ENCODE measurements around the gene CFAP74. TPM values are rescaled to one million over a fixed set of nuclear protein-coding genes. Genes with fewer than 3 reads are reported as not detected.

The CFAP74 gene
- total RNA-seq, 4 donors from 2014 or later, result 0.35 to 1.1 (median 0.83) TPM; not detected in 1

DNA sequence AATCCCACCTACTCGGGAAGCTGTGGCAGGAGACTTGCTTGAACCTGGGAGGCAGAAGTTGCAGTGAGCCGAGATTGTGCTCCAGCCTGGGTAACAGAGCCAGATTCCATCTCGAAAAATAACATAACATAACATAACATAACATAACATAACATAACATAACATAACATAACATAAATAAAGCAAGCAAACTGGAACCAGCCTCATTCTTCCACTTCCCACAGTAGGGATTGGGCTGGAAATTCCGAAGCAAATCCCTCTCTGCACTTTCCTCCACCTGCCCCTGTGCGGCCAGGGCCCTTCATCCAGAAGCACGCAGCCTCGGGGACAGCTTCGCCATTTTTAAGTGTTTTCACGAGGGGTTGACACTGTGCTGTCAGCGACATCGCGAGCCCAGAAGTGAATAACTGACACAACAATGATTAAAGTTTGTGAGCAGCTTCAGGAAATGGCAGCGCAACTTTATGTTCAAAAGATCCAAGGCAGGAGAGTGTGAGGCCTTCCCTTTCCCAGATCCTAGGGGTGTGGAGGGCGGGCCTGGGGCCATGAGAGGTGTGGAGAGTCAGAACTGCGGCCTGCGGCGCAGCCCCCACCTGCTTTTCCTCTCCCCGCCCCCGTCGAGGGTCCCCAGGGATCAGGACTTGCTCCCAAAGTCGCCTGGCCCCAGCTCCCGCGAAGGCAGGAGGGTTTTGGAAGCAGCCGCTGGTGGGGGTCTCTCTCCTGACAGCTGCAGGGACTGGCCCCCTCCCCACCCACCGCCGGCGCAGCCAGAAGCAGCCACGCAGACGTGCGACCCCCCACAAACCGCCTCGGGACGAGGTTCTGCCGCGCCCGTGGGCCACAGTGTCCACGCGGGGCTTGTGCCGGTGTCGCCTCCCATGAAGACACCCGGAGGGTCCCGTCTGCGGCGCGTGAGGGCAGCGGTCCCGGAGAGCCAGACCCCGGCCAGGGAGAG lies 14.9 kb upstream of the CFAP74 start:
- Histone ChIP-seq H3K27ac (no peak overlapping the region), H3K36me3 (no peaks in the 10 kb centered on the region), H3K4me3 (no peak overlapping the region), H3K27me3 (peaks cover 0 to 29% of the 10 kb centered on the region in 2 donors), H3K4me1 (peaks cover 0 to 8% (median 3%) of the 10 kb centered on the region in 4 donors), H3K9me3 (peaks cover 0 to 3% (median 0%) of the 10 kb centered on the region in 4 donors)
- TF ChIP-seq CTCF (IDR thresholded peaks at IDR 0.05) (no peak), POLR2A (IDR thresholded peaks at IDR 0.05) (no peak)
- DNase-seq, result no peak

DNA sequence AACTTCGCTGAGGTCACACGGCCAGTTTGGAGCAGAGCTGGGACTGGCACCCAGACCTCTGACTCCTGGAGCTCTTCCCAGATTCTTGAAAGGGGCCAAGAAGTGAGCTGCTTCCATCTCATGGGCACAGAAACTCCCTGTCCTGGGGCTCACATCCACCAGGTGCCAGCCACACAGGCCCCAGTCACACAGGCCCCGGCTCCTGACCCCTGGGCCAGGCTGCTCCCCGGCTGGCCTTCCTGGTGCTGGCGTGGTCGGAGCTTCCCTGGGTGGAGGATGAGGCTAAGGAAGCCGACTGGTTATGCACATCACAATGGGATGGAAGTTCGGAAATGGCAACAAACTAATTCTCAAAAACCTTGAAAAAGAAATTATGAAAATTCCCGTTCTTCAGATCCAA lies 12.5 kb upstream of the CFAP74 start:
- no peaks in the 10 kb centered on the region for H3K36me3 ChIP-seq
- TF ChIP-seq CTCF (IDR thresholded peaks at IDR 0.05), result no peak
- TF ChIP-seq POLR2A (IDR thresholded peaks at IDR 0.05), result no peak
- no peak overlapping the region for H3K27ac ChIP-seq
- H3K4me1 ChIP-seq, result peaks cover 0 to 8% (median 3%) of the 10 kb centered on the region in 4 donors
- H3K4me3 ChIP-seq, result no peak overlapping the region
- DNase-seq, result no peak
- peaks cover 0 to 24% of the 10 kb centered on the region in 2 donors for H3K27me3 ChIP-seq
- peaks cover 0 to 3% (median 0%) of the 10 kb centered on the region in 4 donors for H3K9me3 ChIP-seq

DNA sequence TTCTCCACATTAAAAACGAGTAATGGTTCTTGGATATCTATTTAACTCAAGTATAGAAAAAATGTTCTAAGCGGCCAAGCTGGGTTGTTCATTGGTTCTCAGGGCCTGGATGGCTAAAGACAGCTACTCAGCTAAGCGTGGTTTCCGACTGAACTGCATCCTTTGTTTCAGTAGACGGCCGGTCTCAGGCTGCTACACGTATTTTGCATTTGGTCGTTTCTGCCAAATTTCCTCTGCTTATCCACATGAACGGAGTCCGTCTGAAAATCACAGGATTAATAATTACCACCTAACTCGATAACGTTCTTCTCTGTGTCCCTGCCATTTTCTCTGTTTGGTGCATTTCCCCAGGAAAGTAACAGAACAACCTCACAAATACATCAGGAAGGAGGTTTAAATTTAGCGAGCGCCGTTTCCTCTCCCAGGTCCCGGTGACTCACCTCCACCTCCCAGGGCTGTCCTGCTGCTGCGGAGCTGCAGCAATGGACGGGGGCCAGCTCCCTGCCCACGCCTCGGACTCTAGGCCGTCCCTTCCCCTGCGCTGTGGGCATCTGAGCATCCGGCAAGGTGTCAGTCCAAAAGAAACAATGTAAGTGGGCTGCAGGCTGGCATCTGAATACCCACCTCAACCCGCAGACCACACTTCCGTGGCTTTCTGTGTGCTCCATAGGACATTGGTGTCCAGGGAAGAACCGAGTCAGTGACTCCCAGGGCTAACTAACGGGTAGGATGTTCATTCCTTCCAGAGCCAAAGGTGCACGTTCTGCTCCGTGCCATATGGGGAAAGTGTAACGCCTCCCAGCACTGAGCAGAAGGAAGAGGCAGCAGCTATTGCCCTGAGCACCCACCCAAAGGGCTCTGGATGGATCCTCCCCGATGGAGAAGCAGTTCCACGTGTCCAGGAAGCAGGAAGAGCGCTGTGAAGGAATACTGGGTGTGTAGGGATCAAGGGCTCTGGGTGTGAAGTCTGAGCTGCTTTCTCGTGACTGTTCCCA lies 11.5 kb upstream of the CFAP74 start:
- TF ChIP-seq CTCF (IDR thresholded peaks at IDR 0.05) (no peak), POLR2A (IDR thresholded peaks at IDR 0.05) (no peak)
- DNase-seq, result no peak
- no peak overlapping the region for H3K27ac ChIP-seq
- no peaks in the 10 kb centered on the region for H3K36me3 ChIP-seq
- H3K9me3 ChIP-seq, result peaks cover 0 to 3% (median 0%) of the 10 kb centered on the region in 4 donors
- peaks cover 0 to 7% (median 3%) of the 10 kb centered on the region in 4 donors for H3K4me1 ChIP-seq
- peaks cover 0 to 15% of the 10 kb centered on the region in 2 donors for H3K27me3 ChIP-seq
- no peak overlapping the region for H3K4me3 ChIP-seq

DNA sequence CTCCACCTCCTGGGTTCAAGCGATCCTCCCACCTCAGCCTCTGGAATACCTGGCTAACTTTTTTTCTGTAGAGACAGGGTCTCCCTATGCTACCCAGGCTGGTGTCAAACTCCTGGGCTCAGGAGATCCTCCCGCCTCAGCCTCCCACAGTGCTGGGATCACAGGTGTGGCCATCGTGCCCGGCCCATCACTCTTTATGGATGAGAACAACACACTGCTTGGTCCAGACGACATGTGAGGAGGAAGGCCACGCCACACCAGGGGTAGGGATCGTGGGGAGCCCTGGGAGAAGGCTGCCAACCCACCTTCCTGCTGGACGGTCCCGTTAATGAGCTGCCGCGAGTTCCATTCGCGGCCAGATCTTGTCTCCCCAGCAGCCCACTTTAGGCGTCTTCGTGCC lies 10.6 kb upstream of the CFAP74 start:
- H3K27me3 ChIP-seq, result peaks cover 0 to 7% of the 10 kb centered on the region in 2 donors
- peaks cover 0 to 3% (median 0%) of the 10 kb centered on the region in 4 donors for H3K9me3 ChIP-seq
- no peaks in the 10 kb centered on the region for H3K36me3 ChIP-seq
- TF ChIP-seq POLR2A (IDR thresholded peaks at IDR 0.05), result no peak
- TF ChIP-seq CTCF (IDR thresholded peaks at IDR 0.05), result no peak
- H3K4me3 ChIP-seq, result no peak overlapping the region
- DNase-seq, result no peak
- no peak overlapping the region for H3K27ac ChIP-seq
- no peaks in the 10 kb centered on the region for H3K4me1 ChIP-seq

Measured in Peyer's patch (tissue), 4 donors.